HepG2 (cell line): ENCODE measurements around the gene SOX12. TPM values are rescaled to one million over a fixed set of nuclear protein-coding genes. Genes with fewer than 3 reads are reported as not detected.

Experiments
- AHDC1 ChIP-seq: sonication (generic); formaldehyde crosslinking; IDR thresholded peaks from 2 replicates; pipeline ENCODE4 v1.5.1; 2020; ENCODE audit warnings: mild to moderate bottlenecking, missing genetic modification reagents, borderline replicate concordance
- AKNA ChIP-seq: sonication (generic); formaldehyde crosslinking; IDR thresholded peaks from 2 replicates; pipeline ENCODE4 v1.4.0; 2020; ENCODE audit warnings: missing genetic modification reagents, borderline replicate concordance
- ARHGAP35 ChIP-seq: sonication (generic); formaldehyde crosslinking; IDR thresholded peaks from 2 replicates; pipeline ENCODE4 v1.9.0; 2022; ENCODE audit warnings: mild to moderate bottlenecking, inconsistent platforms, moderate library complexity, missing genetic modification reagents, borderline replicate concordance
- CBX1 ChIP-seq: IDR thresholded peaks from one replicate; pipeline ENCODE4 v1.6.1; 2016; ENCODE audit warnings: antibody characterized with exemption, low read depth
- EED ChIP-seq: sonication (generic); formaldehyde crosslinking; IDR thresholded peaks from 2 replicates; pipeline ENCODE4 v1.5.0; 2020; ENCODE audit warnings: mild to moderate bottlenecking, missing genetic modification reagents
- ETV6 ChIP-seq: sonication (generic); formaldehyde crosslinking; conservative IDR thresholded peaks from 2 replicates; pipeline ENCODE4 v1.4.0; 2020; ENCODE audit warnings: missing genetic modification reagents
- HDAC1 ChIP-seq: sonication (generic); formaldehyde crosslinking; IDR thresholded peaks from 2 replicates; pipeline ENCODE4 v1.5.1; 2020; ENCODE audit warnings: mild to moderate bottlenecking, missing genetic modification reagents
- KDM6A ChIP-seq: IDR thresholded peaks from 2 replicates; pipeline ENCODE4 v1.6.1; 2016; ENCODE audit warnings: low read depth
- MLLT10 ChIP-seq: sonication (generic); formaldehyde crosslinking; IDR thresholded peaks from 2 replicates; pipeline ENCODE4 v1.4.0; 2020; ENCODE audit warnings: missing genetic modification reagents
- SMARCC2 ChIP-seq: fragments of 450-650 bp; IDR thresholded peaks from 2 replicates; pipeline ENCODE4 v1.6.1; 2017; ENCODE audit warnings: antibody characterized with exemption, mild to moderate bottlenecking
- TRIM24 ChIP-seq: sonication (generic); formaldehyde crosslinking; IDR thresholded peaks from 2 replicates; pipeline ENCODE4 v1.8.0; 2022; ENCODE audit warnings: mild to moderate bottlenecking, missing genetic modification reagents
- ZNF274 ChIP-seq: sonication (generic); formaldehyde crosslinking; IDR thresholded peaks from 2 replicates; pipeline ENCODE4 v1.5.1; 2020; ENCODE audit warnings: mild to moderate bottlenecking, missing genetic modification reagents
- ZNF317 ChIP-seq: sonication (generic); formaldehyde crosslinking; IDR thresholded peaks from 2 replicates; pipeline ENCODE4 v1.5.0; 2020; ENCODE audit warnings: mild to moderate bottlenecking, missing genetic modification reagents
- ZNF468 ChIP-seq: sonication (generic); formaldehyde crosslinking; IDR thresholded peaks from 2 replicates; pipeline ENCODE4 v1.8.0; 2022; ENCODE audit warnings: mild to moderate bottlenecking, moderate library complexity, missing genetic modification reagents
- ZNF562 ChIP-seq: sonication (generic); formaldehyde crosslinking; IDR thresholded peaks from 2 replicates; pipeline ENCODE4 v1.8.0; 2022; ENCODE audit warnings: missing genetic modification reagents, borderline replicate concordance
- ZNF569 ChIP-seq: sonication (generic); formaldehyde crosslinking; IDR thresholded peaks from 2 replicates; pipeline ENCODE4 v1.5.0; 2020; ENCODE audit warnings: mild to moderate bottlenecking, missing genetic modification reagents, moderate library complexity, borderline replicate concordance
- ZNF572 ChIP-seq: sonication (generic); formaldehyde crosslinking; IDR thresholded peaks from 2 replicates; pipeline ENCODE4 v1.5.1; 2020; ENCODE audit warnings: mild to moderate bottlenecking, missing genetic modification reagents
- polyA plus RNA-seq, 8 experiments: library from polyadenylated mRNA; depleted of rRNA in 3 of 8; stranded (reverse) in 7 of 8; unstranded in 1 of 8; fragments of >200 nt; fragmentation: Illumina TruSeq in 4 of 8; extraction: Trizol in 4 of 8; gene quantifications; 2 replicates each; pipeline versions ENCODE4 v1.2.1 to v1.2.3, GENCODE V29; 2011 to 2016; ENCODE audit warnings: low read depth in 4 of 8, missing spikeins in 1 of 8, mixed read lengths in 1 of 8; ENCODE audit not compliant: insufficient read depth in 1 of 8
- total RNA-seq, 5 experiments: library from RNA; depleted of rRNA; stranded (reverse); fragments of >200 nt; fragmentation: Illumina TruSeq; extraction: Trizol; gene quantifications; 2 replicates each; pipeline ENCODE4 v1.2.3, GENCODE V29; 2016; ENCODE audit warnings: low read depth in 1 of 5
- TF ChIP-seq, protein P1 (sequence below): sonication (generic); formaldehyde crosslinking; IDR thresholded peaks from 2 replicates; pipeline ENCODE4 v1.4.0; 2020; ENCODE audit warnings: missing genetic modification reagents

Gene SOX12
- total and polyA plus RNA-seq, 2 of the 13 experiments (the other 11 are each of a cell fraction or from before 2014, with no cell fraction given): 10.0 to 18.7 TPM

DNA sequence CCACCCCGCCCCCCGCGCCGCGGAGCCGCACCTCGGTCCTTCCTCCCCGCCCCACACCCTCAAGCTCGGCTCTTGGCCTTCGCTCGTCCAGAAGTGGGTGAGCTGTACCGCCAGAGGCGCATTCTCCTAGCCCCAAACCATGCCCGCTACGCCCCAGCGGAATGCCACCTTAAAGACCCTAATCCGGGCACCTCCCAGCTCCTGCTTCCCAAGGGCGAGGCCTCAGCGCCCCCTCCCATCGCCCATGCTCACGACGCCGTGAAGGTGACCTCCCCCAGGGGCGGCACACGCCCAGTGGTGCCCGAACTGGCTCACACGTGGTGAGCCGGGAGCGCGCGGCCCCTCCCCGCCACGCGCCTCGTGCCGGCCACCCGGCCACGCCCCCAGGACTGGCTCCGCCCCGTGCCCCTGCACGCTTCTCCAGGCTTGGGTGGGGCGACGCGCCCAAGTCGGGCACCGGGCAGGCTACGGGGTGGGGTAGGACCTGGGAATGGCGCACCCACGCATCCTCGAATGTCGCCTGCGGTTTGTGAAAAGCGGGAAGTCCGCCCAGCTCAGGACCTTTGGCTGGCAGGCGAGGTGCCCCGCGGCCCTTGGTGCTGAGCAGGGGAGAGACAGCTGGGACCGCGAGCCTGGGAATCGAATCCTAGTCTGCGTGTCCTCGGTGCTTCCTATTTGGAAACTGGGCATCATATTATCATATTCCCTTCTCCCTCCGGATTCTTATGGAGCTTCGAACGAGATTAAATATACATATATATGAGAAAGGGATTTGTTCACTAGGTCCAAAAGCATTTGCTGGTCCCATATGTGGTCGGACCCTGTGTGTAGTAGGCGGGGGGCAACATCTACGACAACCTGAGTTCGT lies 941 bp upstream of the SOX12 start (continued):
- peak; percentile 97 for TF ChIP-seq ETV6
- peak; percentile 97; the same call in 1 of the 2 replicates for TF ChIP-seq ZNF569 (CRISPR knock-in tag)
- peak; percentile 94 for TF ChIP-seq CBX1
- peak; percentile 88 for TF ChIP-seq EED (CRISPR knock-in tag)
- peak; percentile 94 for TF ChIP-seq ZNF468 (CRISPR knock-in tag)
- no peak for TF ChIP-seq ZNF572 (CRISPR knock-in tag)
- TF ChIP-seq, protein P1, sequence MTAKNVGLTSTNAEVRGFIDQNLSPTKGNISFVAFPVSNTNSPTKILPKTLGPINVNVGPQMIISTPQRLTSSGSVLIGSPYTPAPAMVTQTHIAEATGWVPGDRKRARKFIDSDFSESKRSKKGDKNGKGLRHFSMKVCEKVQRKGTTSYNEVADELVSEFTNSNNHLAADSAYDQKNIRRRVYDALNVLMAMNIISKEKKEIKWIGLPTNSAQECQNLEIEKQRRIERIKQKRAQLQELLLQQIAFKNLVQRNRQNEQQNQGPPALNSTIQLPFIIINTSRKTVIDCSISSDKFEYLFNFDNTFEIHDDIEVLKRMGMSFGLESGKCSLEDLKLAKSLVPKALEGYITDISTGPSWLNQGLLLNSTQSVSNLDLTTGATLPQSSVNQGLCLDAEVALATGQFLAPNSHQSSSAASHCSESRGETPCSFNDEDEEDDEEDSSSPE (CRISPR knock-in tag): peak; percentile 96
- TF ChIP-seq KDM6A: peak; percentile 73
- TF ChIP-seq MLLT10 (CRISPR knock-in tag): no peak
- TF ChIP-seq ZNF317 (CRISPR knock-in tag): peak; percentile 8; the same call in 1 of the 2 replicates
- peak; percentile 23; the same call in 1 of the 2 replicates for TF ChIP-seq TRIM24
- TF ChIP-seq AKNA (CRISPR knock-in tag): peak; percentile 28; the same call in 1 of the 2 replicates
- TF ChIP-seq HDAC1 (CRISPR knock-in tag): peak; percentile 99
- TF ChIP-seq ZNF562 (CRISPR knock-in tag): peak; percentile 61; the same call in 1 of the 2 replicates
- TF ChIP-seq AHDC1: no peak
- TF ChIP-seq ARHGAP35 (CRISPR knock-in tag): peak; percentile 100
- no peak for TF ChIP-seq SMARCC2
- peak; percentile 96 for TF ChIP-seq ZNF274
